Raji (cell line): ENCODE results near the gene P2RX2.

ENCODE experiments used
- POLR2A ChIP-seq: IDR thresholded peaks from 2 replicates; pipeline ENCODE4 v1.6.1; 2011; ENCODE audit warnings: low read depth, low read length, control low read depth; ENCODE audit not compliant: insufficient read depth

The P2RX2 gene

DNA sequence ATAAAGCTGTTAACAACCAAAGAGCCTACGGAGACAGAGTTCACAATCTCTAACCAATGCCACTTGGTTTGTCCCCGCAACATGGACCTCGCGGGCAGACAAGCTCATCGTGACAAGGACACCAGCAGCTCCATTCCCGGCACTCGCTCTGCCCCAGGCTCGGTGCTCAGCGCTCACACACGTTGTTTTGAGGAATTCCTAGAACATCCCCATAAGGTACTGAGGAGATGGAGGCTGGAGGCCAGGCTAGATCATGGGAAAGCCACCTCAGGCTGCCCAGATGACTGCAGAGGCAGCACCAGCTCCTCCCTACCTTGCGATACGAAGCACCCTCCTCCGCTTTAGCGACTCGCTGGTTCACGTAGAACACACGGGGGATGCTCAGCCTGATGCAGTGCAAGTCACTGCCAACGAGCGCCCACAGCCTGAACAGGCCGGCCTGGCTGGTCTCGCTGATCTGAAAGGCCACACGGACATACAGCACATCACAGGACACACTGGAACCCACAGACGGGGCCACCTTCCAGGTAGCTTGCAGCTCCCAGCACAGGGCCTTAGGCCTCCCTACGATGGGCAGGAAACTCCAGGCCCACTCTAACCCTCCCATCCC, 30.1 kb downstream of the P2RX2 start:
- TF ChIP-seq POLR2A, result no peak

DNA sequence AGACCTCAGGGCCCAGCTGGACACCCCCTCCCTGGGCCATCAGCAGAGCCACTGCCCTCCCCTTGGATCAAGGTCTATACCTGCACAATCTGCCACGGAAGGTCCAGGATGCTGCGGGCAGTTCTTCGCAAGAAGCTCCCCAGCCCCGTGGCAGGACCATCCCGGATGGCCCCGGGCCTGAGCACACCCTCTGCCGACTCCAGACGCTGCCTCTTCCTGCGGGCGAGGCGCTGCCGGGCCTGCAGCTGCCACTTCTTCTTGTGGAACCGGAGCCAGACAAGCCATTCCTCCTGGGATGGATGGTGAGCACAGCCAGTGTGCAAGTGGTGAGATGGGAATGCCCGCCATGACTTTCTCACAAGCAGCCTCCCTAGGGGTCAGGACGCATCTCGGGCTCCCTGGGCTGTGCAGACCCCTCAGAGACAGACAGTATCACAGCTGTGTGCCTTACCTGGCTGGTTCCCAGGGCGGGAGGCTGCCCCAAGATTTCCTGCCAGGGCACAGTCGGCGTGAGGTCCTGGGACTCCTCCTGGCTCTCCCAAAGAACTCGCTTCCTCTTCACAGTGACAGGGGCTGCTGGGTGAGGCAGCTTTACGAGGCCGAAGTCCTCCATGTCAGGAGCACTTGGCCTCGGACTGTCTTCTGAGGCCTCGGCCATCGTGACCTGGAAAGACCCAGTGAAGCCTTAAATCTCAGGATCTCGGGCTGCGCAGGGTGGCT, 30.8 kb downstream of the P2RX2 start:
- no peak for TF ChIP-seq POLR2A

DNA sequence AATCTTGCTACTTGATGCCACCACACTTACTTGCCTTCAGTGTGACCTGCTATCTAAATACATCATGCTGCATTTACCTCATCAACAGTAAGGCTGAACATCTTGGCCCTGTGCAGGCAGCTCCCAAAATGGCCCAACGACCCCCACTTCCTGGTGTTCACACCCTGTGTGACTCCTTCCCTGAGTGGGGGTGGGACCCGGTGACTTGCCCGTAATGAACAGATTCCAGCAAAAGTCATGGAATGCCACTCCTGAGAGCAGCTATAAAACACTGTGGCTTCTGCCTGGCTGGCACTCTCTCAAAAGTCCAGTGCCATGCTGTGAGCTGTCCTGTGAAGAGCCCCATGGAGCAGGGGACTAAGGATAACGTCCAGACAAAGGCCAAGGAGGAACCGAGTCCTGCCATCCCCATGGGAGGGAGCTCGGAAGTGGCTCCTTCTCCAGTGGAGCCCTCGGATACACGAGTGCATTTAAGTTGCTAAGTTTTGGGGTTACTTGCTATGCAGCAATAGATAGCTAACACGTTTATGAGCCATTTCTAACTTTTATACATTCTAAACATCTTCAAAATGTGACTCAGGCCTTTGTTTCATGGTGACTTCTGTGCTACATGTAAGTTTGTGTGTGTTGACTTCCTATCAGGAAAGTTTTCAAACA, 33.0 kb downstream of the P2RX2 start:
- TF ChIP-seq POLR2A, result no peak

DNA sequence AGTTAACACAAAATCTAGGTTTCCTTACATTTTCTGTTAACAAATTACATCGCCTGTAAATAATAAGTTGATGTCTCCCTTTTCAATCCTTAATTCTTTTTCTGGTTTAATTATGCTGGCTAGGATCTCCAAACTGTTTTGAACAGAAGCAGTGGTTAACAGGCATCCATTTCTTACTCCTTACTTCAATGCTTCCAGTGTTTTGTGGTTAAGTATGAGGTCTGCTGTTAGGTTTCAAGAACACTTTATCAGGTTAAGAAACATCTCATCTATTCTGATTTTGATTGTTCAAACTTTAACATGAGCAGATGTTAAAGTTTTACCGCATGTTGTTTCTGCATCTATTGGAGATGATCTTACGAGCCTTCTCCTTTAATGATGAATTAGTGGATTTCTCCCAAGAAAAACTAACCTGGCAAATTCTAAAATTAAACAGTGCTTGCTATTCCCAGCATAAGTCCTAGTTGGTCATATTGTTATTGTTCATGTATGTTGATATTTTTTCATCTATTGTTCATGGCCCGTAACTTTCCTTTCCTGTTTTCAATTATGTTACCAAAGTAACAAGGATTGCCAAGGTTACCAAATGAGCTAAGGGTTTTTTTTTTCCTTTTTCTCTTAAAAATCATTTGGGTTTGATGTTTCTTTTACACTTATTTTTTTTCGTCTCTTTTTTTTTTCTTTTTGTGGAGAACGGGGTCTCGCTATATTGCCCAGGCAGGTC, 35.2 kb downstream of the P2RX2 start:
- no peak for TF ChIP-seq POLR2A

DNA sequence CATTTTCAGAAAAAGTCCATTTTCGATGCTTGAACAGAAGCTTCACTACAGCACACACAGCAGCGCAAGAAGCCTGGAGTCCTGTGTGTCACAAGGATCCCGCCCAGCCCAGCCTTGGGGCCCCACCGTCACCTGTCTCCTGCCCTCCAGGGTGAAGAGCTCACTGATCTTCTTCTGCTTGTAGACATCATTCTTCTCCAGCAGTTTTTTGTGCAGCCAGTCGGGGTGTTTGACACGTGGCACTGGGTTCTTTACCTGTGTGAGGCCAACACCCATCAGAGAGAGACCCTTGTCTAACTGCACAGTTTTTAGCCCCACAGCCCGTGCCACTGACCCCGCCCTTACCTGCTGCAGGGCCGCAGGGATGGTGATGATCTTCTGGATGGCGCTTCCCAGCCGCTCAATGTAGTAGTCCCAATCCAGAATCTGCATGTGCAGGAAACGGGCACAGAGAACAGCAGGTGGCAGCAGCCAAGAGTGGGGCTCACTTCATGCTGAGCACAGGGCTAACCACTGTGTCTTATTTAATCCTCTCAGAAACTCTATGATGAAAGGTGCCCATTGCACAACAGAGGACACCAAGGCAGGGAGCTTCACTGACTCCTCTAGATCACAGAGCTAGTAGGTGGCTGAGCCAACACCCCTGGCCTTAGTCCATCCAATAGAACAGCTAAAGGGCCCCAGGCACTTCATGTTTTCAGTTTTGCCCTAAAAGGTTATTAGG, 38.6 kb downstream of the P2RX2 start:
- TF ChIP-seq POLR2A, result no peak

DNA sequence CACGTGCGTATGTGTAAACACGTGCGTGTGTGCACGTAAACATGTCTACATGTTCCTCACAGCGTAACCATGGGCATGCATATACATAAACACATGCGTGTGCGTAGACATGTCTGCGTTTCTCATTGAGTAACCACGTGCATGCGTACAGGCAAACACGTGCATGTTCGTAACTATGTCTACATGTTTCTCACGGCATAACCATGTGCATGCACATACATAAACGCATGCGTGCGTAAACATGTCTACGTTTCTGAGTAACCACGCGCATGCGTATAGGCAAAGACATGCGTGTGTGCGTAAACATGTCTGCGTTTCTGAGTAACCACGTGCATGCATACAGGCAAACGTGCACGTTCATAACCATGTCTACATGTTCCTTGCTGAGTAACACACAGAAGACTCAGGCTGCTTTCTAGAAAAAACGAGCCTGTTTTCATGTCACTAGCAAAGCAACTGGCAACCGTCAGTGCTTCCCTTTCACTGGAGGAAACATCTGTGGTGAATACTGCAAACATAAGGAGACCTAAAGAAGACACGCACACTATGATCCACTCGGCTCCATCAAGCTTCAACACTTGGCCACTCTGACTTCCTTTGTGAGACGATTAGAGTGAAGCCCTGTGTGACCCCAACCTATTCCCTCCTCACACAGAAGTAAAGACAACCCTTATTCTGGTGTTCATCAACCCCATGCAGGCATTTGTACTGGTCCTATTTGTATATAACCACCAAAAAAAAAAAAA, 39.7 kb downstream of the P2RX2 start:
- TF ChIP-seq POLR2A, result no peak

DNA sequence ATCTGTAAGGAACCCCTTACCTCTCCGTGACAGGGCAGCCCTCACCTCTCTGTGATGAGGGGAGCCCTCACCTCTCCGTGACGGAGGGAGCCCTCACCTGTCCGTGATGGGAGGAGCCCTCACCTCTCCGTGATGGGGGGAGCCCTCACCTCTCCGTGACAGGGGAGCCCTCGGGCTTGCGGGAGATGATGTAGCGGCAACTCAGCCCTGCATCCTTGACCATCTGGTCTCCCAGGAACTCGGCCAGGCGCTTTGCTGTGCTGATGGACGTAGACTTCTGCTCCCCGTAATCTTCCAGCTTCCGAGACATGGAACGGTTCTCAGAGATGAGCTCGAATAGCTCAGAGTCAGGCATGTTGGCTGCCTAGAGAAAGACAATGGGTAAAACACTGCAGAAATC, 40.6 kb downstream of the P2RX2 start:
- TF ChIP-seq POLR2A, result no peak

DNA sequence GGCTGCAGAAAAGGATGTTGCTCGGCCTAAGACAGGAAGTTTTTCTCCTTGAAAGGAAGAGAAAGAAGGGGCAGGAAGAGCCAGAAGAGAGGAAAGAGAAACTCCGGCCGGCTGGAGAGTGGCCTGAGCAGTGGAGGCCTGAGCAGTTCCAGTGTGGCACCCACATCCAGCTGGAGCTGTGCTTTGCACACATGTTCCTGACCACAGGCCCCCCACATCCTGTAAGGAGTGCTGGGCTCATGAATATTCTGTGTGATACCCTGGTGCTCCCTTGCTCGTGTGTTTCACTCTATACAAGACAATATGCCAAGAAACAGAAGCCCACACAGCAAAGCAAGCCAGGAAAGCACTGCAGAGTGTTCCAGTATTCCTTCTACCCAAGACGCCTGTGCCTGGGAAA, 41.5 kb downstream of the P2RX2 start:
- no peak for TF ChIP-seq POLR2A

DNA sequence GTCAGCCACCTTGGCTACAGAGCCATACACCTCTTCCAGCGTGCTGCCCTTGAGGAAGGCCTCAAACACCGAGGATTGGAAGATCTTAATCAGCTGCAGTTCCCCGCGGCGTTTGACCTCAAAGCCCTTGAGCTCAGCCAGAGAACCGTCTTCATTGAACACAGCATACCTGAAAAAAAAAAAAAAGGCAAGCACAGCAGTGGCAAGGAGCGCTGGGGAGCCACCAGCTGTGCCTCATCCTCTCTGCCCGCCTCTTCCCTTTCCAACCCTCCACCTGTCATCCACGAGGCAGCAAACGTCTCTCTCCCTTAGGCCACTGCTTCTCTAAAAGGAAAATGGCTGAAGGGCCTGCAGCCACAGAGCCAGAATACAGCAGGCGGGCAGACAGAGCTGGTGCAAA, 42.4 kb downstream of the P2RX2 start:
- TF ChIP-seq POLR2A, result no peak

DNA sequence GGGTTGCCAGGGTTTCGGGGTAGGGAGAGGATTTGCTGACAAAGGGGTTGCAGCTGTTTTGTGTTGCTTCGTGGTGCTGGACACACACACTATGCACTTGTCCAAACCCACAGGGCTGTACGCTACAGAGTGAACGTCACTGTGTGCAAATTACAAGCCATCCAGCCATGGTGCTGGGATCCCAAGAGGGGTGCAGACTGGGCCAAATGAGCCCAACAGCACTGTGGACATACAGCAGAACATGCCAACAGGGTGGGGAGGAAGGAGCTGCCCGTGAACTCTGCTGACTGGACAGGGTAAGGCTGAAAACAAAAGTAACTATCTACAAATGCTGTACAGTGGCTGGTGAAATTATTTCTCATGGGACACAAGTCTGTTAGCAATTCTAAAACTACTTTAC, 43.4 kb downstream of the P2RX2 start:
- no peak for TF ChIP-seq POLR2A

DNA sequence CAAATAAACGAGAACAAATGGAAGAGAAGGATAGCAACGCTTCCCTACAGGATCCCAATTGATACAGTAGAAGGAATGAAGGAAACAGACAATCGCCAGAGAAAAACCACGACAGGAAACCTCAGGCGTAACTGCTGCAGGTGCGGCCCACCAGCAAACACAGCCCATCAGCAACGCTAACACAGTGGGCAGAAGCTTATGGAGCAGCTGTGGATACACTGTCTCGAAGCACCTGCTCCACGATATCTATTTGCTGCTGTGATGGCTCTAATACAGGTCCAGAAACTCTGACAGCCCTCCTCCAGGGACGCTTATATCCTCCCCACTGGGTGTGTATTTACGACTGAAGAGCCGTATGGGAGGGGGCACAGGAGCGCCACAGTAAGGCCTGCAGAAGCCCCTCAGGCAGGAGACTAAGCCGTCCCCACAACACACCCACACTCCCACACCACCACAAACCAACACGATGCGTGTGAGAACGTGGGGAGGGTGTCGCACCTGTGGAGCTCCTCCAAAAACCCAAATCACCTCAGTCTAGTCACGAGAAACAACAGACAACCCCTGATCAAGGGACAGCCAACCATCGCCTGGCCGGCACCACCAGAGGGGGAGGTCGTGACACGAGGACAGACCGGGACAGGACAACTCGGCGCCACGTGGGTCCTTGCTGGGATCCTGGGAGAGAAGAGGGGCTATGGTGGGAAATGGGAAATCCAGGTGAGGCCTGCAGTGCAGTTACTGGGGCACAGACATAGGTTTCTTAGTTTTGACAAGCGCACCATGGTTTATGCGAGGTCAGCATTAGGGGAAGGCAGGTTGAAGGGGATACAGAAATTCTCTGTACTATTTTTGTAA, 44.6 kb downstream of the P2RX2 start:
- no peak for TF ChIP-seq POLR2A

DNA sequence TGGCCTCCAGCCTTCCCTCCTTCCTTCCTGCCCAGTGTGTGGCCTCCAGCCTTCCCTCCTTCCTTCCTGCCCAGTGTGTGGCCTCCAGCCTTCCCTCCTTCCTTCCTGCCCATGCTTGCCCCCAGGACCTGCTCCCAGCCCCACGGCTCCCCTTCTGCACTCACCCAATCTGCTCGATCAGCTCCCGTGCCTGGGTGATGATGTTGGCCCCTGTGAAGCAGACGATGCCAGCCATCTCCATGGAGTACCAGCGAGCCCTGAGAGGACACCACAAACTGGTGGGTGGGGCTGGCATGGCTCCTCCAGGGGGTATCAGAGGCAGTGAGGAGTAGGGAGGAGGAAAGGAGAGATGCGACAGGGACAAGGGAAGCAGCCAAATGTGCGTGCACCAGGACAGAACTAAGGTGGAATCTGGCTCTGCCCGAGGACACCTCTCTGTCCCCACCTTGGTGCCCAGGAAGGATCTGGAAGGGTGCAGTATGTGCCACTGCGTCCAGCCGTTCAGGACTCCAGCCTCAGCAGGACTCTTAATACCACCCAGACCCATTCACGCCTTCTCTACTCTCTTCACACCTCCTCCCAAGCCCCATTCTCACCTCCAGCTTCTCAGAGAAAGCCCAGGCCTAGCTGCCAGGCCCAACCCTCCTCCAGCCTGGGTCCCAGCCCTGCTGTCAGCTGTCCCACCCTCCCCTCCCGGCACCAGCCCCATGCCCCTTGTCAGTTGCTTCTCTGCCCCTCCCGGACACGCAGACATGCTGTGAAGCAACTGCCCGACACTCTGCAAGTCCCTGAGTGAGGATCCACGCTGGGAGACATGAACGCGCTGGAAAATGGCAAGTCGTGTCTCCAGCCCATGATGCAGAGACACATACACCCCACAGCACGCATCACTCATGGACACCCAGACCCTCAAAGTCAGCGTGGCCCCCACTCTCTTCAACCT, 45.9 kb downstream of the P2RX2 start:
- TF ChIP-seq POLR2A, result no peak

DNA sequence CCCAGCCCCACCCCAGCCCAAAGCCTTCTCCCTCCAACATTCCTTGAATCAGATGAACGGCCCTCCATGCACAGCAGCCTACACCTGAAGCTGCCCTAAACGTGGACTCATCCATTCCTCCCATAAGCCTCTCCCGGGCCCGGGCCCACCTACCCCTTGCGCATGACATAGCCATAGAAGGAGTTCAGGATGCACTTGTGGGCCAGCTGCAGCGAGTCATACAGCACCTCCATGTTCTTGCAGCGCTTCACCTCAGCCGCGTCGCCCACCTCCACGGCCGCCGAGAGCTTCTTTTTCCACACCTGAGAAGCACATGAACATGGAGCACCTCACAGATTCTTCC, 46.5 kb downstream of the P2RX2 start:
- no peak for TF ChIP-seq POLR2A
